Thyroid gland (tissue), 4 donors: ENCODE results near the gene KAT2A. TPM values are rescaled to one million over a fixed set of nuclear protein-coding genes. Genes with fewer than 3 reads are reported as not detected.

Experiments used
- DNase-seq, 2 donors: peaks; one replicate each; pipeline ENCODE4 v3.0.0-alpha.2; 2019
- H3K27ac ChIP-seq, 3 donors: fragments of 200-600 bp; sonication (generic); 1 replicate in 2 of 3; 2 replicates in 1 of 3; pipeline ENCODE4 v1.5.1; 2016 to 2019; ENCODE audit warnings: mild to moderate bottlenecking in 1 of 3, moderate library complexity in 1 of 3
- H3K27me3 ChIP-seq: fragments of 200-600 bp; sonication (generic); one replicate; pipeline ENCODE4 v1.5.1; 2019
- H3K36me3 ChIP-seq, 2 donors: fragments of 200-600 bp; sonication (generic); one replicate each; pipeline ENCODE4 v1.5.1; 2016 to 2019
- H3K4me1 ChIP-seq, 2 donors: fragments of 200-600 bp; sonication (generic); one replicate each; pipeline ENCODE4 v1.5.1; 2017 to 2019
- H3K4me3 ChIP-seq, 3 donors: fragments of 200-600 bp; sonication (generic); replicated peaks in 1 of 3; 1 replicate in 2 of 3; 2 replicates in 1 of 3; pipeline ENCODE4 v1.5.1; 2016; ENCODE audit warnings: mild to moderate bottlenecking in 1 of 3
- H3K9me3 ChIP-seq: fragments of 200-600 bp; sonication (generic); one replicate; pipeline ENCODE4 v1.5.1; 2017
- POLR2A ChIP-seq, 2 donors: fragments of 450-650 bp; IDR thresholded peaks; one replicate each; pipeline ENCODE4 v1.6.1; 2017; ENCODE audit warnings: antibody characterized with exemption in 2 of 2, mild to moderate bottlenecking in 2 of 2, moderate library complexity in 1 of 2
- WGBS, 2 donors: methylation state at CpG; one replicate each; pipeline ENCODE4 v1.1.5; 2017; 5-methylcytosine and 5-hydroxymethylcytosine counted together
- intact Hi-C: fragments of 100-400 bp; cut with DNase I; formaldehyde crosslinking; loops from one replicate; pipeline ENCODE4 v1.15.1; 2023
- total RNA-seq, 4 donors: library from RNA; depleted of rRNA; stranded (reverse); fragments of >200 nt; gene quantifications; one replicate each; pipeline ENCODE4 v1.2.3, GENCODE V29; 2016
- TF ChIP-seq, protein P1 (sequence below), 6 experiments: fragments of 200-600 bp in 3 of 6; fragments of 450-650 bp in 3 of 6; sonication (generic) in 3 of 6; IDR thresholded peaks; one replicate each; pipeline ENCODE4 v1.5.1; 2016 to 2019; ENCODE audit warnings: antibody characterized with exemption in 6 of 6, mild to moderate bottlenecking in 2 of 6, inconsistent platforms in 1 of 6, moderate library complexity in 1 of 6

Gene KAT2A
- total RNA-seq, 4 donors from 2014 or later, result 14.2 to 37.9 (median 23.3) TPM

DNA sequence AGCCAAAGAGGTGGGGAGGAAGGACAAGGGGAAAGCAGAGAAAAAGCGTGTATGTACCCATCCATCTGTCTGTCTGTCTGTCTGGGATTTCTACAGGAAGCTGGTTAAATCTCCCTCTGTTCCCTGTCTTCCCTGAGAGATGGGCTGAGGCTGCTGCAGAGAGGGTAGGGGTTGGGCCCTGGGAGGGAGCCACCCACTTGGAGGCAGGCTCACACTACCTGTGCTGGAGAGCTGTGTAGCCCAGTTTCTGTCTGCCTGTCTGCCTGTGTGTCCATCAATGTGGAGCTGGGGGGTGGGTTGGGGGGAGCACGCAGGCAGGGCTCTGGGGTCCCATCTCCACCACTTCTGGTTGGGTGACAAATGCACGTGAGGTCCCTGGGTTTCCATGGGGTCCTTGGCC is 52.2 kb downstream of the KAT2A start:
- 79 to 82% methylated on average over 1 to 2 of the region's 3 CpGs for WGBS, 2 donors
- Histone ChIP-seq H3K27me3 (peaks cover 4% of the 10 kb centered on the region), H3K36me3 (no peaks in the 10 kb centered on the region), H3K4me3 (no peak overlapping the region), H3K4me1 (peaks cover 0 to 11% of the 10 kb centered on the region in 2 donors), H3K27ac (no peak overlapping the region), H3K9me3 (no peaks in the 10 kb centered on the region)
- TF ChIP-seq, protein P1, sequence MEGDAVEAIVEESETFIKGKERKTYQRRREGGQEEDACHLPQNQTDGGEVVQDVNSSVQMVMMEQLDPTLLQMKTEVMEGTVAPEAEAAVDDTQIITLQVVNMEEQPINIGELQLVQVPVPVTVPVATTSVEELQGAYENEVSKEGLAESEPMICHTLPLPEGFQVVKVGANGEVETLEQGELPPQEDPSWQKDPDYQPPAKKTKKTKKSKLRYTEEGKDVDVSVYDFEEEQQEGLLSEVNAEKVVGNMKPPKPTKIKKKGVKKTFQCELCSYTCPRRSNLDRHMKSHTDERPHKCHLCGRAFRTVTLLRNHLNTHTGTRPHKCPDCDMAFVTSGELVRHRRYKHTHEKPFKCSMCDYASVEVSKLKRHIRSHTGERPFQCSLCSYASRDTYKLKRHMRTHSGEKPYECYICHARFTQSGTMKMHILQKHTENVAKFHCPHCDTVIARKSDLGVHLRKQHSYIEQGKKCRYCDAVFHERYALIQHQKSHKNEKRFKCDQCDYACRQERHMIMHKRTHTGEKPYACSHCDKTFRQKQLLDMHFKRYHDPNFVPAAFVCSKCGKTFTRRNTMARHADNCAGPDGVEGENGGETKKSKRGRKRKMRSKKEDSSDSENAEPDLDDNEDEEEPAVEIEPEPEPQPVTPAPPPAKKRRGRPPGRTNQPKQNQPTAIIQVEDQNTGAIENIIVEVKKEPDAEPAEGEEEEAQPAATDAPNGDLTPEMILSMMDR (IDR thresholded peaks at IDR 0.05), result no peak
- no peak for TF ChIP-seq POLR2A (IDR thresholded peaks at IDR 0.05)
- DNase-seq, result no peak
- intact Hi-C loops, result loop anchor here (5.0 kb wide), 1 partner anchor 48 kb away; no protein-coding TSS in a partner anchor

DNA sequence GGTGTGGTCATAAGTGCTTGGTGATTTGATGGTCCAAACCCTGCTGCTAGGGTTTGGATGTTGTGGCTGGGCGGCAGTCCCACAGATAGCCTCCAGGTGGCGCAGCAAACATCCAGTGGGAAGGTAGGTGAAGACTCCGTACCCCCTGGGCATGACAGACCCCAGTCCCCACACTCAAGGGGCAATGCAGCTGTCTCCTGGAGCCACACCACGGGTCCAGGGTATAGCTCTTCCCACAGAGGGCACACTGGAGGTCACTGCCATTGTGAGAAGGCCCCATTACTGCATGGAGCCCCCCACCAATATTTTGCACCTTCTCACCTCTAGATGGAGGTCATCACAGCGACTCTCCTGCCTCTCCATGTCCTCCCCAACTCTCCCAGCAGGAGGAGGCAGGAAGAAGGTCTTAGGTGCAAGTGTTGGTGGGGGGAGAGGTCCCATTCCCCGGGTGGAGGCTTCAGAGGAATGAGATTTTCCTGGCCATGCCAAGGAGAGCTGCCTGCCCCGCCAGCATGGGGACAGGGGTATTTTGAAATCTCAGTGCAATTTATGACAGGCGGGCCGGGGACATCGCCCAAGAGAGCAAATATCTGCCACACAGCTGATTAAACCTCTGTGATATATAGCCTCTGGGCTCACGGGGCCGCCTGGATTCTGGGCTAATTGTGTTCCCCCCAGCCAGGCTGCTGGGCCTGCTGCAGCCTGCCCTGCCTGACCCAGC is 53.6 kb downstream of the KAT2A start:
- H3K9me3 ChIP-seq, result no peaks in the 10 kb centered on the region
- H3K27me3 ChIP-seq, result peaks cover 4% of the 10 kb centered on the region
- peaks cover 0 to 8% of the 10 kb centered on the region in 2 donors for H3K4me1 ChIP-seq
- H3K4me3 ChIP-seq, result no peak overlapping the region
- TF ChIP-seq, protein P1 (IDR thresholded peaks at IDR 0.05), result peak; percentile 74 to 89 (median 79)
- no peak for TF ChIP-seq POLR2A (IDR thresholded peaks at IDR 0.05)
- peak; percentile 54 to 58 for DNase-seq
- intact Hi-C loops, result loop anchor here (5.0 kb wide), 1 partner anchor 50 kb away; no protein-coding TSS in a partner anchor
- H3K36me3 ChIP-seq, result no peaks in the 10 kb centered on the region
- WGBS, 2 donors, result 47 to 60% methylated on average over 9 to 12 of the region's 12 CpGs
- H3K27ac ChIP-seq, result no peak overlapping the region

DNA sequence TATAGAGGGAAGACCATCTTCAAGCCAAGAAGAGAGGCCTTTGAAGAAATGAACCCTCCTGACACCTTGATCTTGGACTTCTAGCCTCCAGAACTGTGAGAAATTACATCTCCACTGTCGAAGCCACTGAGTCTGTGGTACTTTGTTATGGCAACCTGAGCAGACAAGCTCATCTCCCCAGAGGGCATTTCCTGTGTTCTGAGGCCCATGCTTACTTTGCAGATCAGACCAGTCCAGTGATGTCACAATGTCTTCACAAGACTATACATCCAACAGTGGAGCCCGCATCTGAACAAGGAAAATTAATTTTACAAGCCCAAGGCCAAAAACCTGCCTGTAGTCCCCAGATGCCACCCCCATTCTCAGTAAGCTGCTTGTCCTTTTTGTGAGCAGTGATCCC is 56.0 kb downstream of the KAT2A start:
- no peaks in the 10 kb centered on the region for H3K27me3 ChIP-seq
- no peaks in the 10 kb centered on the region for H3K4me1 ChIP-seq
- 71 to 93% methylated on average over 2 of the region's 2 CpGs for WGBS, 2 donors
- H3K4me3 ChIP-seq, result no peak overlapping the region
- intact Hi-C loops, result loop anchor here (5.0 kb wide), 1 partner anchor 52 kb away; no protein-coding TSS in a partner anchor
- DNase-seq, result no peak
- TF ChIP-seq, protein P1 (IDR thresholded peaks at IDR 0.05), result no peak
- TF ChIP-seq POLR2A (IDR thresholded peaks at IDR 0.05), result no peak
- H3K27ac ChIP-seq, result no peak overlapping the region
- H3K9me3 ChIP-seq, result no peaks in the 10 kb centered on the region
- H3K36me3 ChIP-seq, result no peaks in the 10 kb centered on the region

Other genes with a start within 250 kb of the KAT2A start
- 10 to 100 TPM; 62.6 to 85.2 (median 78.8) TPM for gene ACLY, start 202.4 kb downstream of the KAT2A start, total RNA-seq
- gene ODAD4, start 190.8 kb downstream of the KAT2A start, total RNA-seq, result 1 to 10 TPM; 3.0 to 8.2 (median 3.8) TPM
- 10 to 100 TPM; 41.8 to 65.2 (median 53.8) TPM for gene CNP, start 154.6 kb downstream of the KAT2A start, total RNA-seq
- gene DNAJC7, start 103.9 kb downstream of the KAT2A start, total RNA-seq, result 10 to 100 TPM; 62.6 to 84.0 (median 65.6) TPM
- 10 to 100 TPM; 23.6 to 34.6 (median 26.6) TPM for gene NKIRAS2, start 101.3 kb downstream of the KAT2A start, total RNA-seq
- 1 to 10 TPM; 1.2 to 3.7 (median 2.1) TPM for gene C17orf113, start 70.8 kb downstream of the KAT2A start, total RNA-seq
- under 1 TPM in 2 of 4 donors, not detected in 2; 0.22 to 0.54 TPM for gene ZNF385C, start 22.9 kb downstream of the KAT2A start, total RNA-seq
- 10 to 100 TPM in 2 of 4 donors, 1 to 10 TPM in 2; 6.4 to 12.9 (median 9.7) TPM for gene DHX58, start 8.7 kb downstream of the KAT2A start, total RNA-seq
- gene HSPB9, start 1.4 kb upstream of the KAT2A start, total RNA-seq, result under 1 TPM in 1 of 4 donors, not detected in 3; 0.33 TPM
- gene RAB5C, start 33.6 kb upstream of the KAT2A start, total RNA-seq, result 100 to 1,000 TPM; 116 to 208 (median 147) TPM
- not detected for gene KCNH4, start 59.8 kb upstream of the KAT2A start, total RNA-seq
- not detected for gene HCRT, start 64.1 kb upstream of the KAT2A start, total RNA-seq
- gene GHDC, start 73.1 kb upstream of the KAT2A start, total RNA-seq, result 100 to 1,000 TPM in 2 of 4 donors, 10 to 100 TPM in 2; 48.4 to 254 (median 95.9) TPM
- gene STAT5B, start 155.0 kb upstream of the KAT2A start, total RNA-seq, result 10 to 100 TPM; 57.6 to 72.6 (median 63.3) TPM
- gene STAT5A, start 167.1 kb upstream of the KAT2A start, total RNA-seq, result 10 to 100 TPM; 31.9 to 46.1 (median 34.0) TPM